ENCODE measurements around the gene SUMF2. TPM values are rescaled to one million over a fixed set of nuclear protein-coding genes. Genes with fewer than 3 reads are reported as not detected.

Gene SUMF2
- total and polyA plus RNA-seq, 2 of the 13 experiments (the other 11 are each of a cell fraction or from before 2014, with no cell fraction given), result 48.9 to 54.4 TPM

DNA sequence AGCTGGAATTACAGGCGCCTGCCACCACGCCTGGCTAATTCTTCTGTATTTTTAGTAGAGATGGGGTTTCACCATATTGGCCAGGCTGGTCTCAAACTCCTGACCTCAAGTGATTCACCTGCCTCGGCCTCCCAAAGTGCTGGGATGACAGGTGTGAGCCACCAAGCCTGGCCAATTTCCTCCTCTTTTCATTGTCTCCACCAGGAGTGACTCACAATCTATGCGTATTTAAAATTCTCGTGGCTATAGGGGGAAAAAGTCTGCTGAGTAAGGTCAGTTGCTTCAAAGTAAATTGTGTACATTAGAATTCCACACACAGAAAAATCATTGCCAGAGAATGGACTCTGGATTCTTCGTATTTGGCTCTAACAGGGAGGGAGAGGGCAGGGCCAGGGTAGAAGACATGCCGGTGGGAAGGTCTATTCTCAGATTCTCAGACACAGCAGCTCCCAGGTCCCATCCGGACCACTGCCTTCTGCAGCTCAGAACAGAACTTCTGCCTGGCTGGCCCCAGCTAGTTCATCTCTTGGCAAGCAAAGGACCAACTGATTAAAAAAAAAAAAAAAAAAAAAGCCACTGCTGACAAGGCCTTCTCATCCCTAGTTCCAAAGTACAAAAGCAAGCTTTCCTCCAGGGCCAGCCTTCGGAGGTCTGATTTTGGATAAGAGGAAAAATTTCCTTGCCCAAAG, 35.0 kb upstream of the SUMF2 start (continued):
- TF ChIP-seq, protein P1, sequence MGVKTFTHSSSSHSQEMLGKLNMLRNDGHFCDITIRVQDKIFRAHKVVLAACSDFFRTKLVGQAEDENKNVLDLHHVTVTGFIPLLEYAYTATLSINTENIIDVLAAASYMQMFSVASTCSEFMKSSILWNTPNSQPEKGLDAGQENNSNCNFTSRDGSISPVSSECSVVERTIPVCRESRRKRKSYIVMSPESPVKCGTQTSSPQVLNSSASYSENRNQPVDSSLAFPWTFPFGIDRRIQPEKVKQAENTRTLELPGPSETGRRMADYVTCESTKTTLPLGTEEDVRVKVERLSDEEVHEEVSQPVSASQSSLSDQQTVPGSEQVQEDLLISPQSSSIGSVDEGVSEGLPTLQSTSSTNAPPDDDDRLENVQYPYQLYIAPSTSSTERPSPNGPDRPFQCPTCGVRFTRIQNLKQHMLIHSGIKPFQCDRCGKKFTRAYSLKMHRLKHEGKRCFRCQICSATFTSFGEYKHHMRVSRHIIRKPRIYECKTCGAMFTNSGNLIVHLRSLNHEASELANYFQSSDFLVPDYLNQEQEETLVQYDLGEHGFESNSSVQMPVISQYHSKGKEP (CRISPR knock-in tag; IDR thresholded peaks at IDR 0.05), result no peak
- no peak for TF ChIP-seq NCOA1 (CRISPR knock-in tag; IDR thresholded peaks at IDR 0.05)
- TF ChIP-seq, protein P2, sequence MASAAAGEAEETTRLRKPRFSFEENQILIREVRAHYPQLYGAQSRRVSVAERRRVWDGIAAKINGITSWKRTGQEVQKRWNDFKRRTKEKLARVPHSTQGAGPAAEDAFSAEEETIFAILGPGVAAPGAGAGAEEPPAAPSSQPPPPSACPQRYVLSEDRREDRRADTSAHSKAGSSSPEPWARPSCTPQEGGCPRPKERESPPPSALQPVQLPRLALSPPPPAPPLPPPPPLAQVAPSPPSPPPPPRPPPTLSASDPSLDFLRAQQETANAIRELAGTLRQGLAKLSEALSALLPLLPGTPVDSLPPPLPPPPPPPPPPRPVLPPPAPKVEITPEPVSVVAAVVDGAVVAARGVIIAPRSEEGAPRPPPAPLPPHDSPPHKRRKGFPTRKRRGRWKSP (CRISPR knock-in tag; IDR thresholded peaks at IDR 0.05), result no peak
- TF ChIP-seq THYN1 (CRISPR knock-in tag; IDR thresholded peaks at IDR 0.05; ENCODE audit: borderline replicate concordance, low read depth), result no peak
- TF ChIP-seq, protein P3, sequence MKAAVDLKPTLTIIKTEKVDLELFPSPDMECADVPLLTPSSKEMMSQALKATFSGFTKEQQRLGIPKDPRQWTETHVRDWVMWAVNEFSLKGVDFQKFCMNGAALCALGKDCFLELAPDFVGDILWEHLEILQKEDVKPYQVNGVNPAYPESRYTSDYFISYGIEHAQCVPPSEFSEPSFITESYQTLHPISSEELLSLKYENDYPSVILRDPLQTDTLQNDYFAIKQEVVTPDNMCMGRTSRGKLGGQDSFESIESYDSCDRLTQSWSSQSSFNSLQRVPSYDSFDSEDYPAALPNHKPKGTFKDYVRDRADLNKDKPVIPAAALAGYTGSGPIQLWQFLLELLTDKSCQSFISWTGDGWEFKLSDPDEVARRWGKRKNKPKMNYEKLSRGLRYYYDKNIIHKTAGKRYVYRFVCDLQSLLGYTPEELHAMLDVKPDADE (CRISPR knock-in tag; IDR thresholded peaks at IDR 0.05), result no peak
- no peak for TF ChIP-seq ZNF550 (CRISPR knock-in tag; IDR thresholded peaks at IDR 0.05; ENCODE audit: borderline replicate concordance)
- peak; percentile 68; the same call in 1 of the 2 replicates for TF ChIP-seq CHD4 (IDR thresholded peaks at IDR 0.05; ENCODE audit: borderline replicate concordance, low read length)
- TF ChIP-seq, protein P4, sequence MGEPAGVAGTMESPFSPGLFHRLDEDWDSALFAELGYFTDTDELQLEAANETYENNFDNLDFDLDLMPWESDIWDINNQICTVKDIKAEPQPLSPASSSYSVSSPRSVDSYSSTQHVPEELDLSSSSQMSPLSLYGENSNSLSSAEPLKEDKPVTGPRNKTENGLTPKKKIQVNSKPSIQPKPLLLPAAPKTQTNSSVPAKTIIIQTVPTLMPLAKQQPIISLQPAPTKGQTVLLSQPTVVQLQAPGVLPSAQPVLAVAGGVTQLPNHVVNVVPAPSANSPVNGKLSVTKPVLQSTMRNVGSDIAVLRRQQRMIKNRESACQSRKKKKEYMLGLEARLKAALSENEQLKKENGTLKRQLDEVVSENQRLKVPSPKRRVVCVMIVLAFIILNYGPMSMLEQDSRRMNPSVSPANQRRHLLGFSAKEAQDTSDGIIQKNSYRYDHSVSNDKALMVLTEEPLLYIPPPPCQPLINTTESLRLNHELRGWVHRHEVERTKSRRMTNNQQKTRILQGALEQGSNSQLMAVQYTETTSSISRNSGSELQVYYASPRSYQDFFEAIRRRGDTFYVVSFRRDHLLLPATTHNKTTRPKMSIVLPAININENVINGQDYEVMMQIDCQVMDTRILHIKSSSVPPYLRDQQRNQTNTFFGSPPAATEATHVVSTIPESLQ (CRISPR knock-in tag; conservative IDR thresholded peaks at IDR 0.05), result no peak
- TF ChIP-seq TBL1XR1 (IDR thresholded peaks at IDR 0.05; ENCODE audit: borderline replicate concordance, low read length, partially characterized antibody), result peak; percentile 20
- TF ChIP-seq JARID2 (CRISPR knock-in tag; IDR thresholded peaks at IDR 0.05; ENCODE audit: insufficient replicate concordance), result no peak
- no peak for TF ChIP-seq ZNF138 (CRISPR knock-in tag; IDR thresholded peaks at IDR 0.05; ENCODE audit: low read depth)
- peak; percentile 41; the same call in 1 of the 2 replicates for TF ChIP-seq ZNF441 (CRISPR knock-in tag; IDR thresholded peaks at IDR 0.05; ENCODE audit: borderline replicate concordance)
- TF ChIP-seq RBFOX2 (IDR thresholded peaks at IDR 0.05; ENCODE audit: low read depth, low read length), result no peak
- no peak for TF ChIP-seq KDM5B (CRISPR knock-in tag; IDR thresholded peaks at IDR 0.05; ENCODE audit: borderline replicate concordance)
- TF ChIP-seq MED8 (CRISPR knock-in tag; IDR thresholded peaks at IDR 0.05; ENCODE audit: insufficient replicate concordance), result no peak
- TF ChIP-seq, protein P5, sequence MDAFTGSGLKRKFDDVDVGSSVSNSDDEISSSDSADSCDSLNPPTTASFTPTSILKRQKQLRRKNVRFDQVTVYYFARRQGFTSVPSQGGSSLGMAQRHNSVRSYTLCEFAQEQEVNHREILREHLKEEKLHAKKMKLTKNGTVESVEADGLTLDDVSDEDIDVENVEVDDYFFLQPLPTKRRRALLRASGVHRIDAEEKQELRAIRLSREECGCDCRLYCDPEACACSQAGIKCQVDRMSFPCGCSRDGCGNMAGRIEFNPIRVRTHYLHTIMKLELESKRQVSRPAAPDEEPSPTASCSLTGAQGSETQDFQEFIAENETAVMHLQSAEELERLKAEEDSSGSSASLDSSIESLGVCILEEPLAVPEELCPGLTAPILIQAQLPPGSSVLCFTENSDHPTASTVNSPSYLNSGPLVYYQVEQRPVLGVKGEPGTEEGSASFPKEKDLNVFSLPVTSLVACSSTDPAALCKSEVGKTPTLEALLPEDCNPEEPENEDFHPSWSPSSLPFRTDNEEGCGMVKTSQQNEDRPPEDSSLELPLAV (CRISPR knock-in tag; conservative IDR thresholded peaks at IDR 0.05; ENCODE audit: low read depth), result no peak
- peak; percentile 61; the same call in 1 of the 2 replicates for TF ChIP-seq ARID2 (CRISPR knock-in tag; IDR thresholded peaks at IDR 0.05; ENCODE audit: borderline replicate concordance)
- no peak for TF ChIP-seq ZNF724P (CRISPR knock-in tag; IDR thresholded peaks at IDR 0.05; ENCODE audit: borderline replicate concordance)
- TF ChIP-seq, protein P6, sequence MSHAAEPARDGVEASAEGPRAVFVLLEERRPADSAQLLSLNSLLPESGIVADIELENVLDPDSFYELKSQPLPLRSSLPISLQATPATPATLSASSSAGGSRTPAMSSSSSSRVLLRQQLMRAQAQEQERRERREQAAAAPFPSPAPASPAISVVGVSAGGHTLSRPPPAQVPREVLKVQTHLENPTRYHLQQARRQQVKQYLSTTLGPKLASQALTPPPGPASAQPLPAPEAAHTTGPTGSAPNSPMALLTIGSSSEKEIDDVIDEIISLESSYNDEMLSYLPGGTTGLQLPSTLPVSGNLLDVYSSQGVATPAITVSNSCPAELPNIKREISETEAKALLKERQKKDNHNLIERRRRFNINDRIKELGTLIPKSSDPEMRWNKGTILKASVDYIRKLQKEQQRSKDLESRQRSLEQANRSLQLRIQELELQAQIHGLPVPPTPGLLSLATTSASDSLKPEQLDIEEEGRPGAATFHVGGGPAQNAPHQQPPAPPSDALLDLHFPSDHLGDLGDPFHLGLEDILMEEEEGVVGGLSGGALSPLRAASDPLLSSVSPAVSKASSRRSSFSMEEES (CRISPR knock-in tag; IDR thresholded peaks at IDR 0.05), result peak; percentile 64; the same call in 1 of the 2 replicates

All from HepG2 (cell line).